22Rv1 (cell line): ENCODE data around the gene GREM2.

ENCODE experiments used
- H3K27ac ChIP-seq: fragments of 450-650 bp; 2 replicates; pipeline ENCODE4 v1.5.1; 2017
- CTCF ChIP-seq: fragments of 450-650 bp; IDR thresholded peaks from 2 replicates; pipeline ENCODE4 v1.5.1; 2017; ENCODE audit warnings: mild to moderate bottlenecking
- ZFX ChIP-seq: fragments of 450-650 bp; IDR thresholded peaks from 2 replicates; pipeline ENCODE4 v1.6.1; 2017; ENCODE audit warnings: antibody characterized with exemption, borderline replicate concordance

The GREM2 gene

DNA sequence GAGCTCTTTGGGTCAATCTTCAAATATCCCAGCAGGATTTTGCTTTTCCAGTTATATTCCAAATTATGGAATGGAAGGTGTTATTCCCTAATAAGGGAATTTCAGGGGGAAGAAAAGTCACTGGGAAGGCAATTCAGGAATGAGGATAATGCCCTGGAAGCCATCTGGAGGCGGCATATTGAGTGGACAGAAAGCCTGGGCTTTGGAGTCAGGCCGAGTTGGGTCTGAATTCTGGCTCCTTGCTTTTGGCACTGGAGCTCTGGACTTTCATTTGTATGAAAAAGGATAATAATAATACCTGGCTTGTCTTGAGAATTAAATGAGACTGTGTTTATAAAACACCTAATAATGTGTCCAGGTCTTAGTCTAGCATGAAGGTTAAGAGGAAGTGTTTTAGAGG lies 16.5 kb downstream of the GREM2 start:
- H3K27ac ChIP-seq, result no peak overlapping the region
- TF ChIP-seq ZFX, result no peak

GRCh38 chr1:240591564-240591963 lies 20.4 kb downstream of the GREM2 start:
- H3K27ac ChIP-seq, result no peak overlapping the region
- TF ChIP-seq CTCF (no peak), ZFX (no peak)

GRCh38 chr1:240591078-240591477 lies 20.9 kb downstream of the GREM2 start:
- no peak for TF ChIP-seq CTCF
- TF ChIP-seq ZFX, result no peak

GRCh38 chr1:240589585-240590110 lies 22.3 kb downstream of the GREM2 start:
- no peak for TF ChIP-seq ZFX
- no peak for TF ChIP-seq CTCF
- no peak overlapping the region for H3K27ac ChIP-seq

More at GRCh38 chr1:240591078-240591477, 20.9 kb downstream of the GREM2 start:
- no peak overlapping the region for H3K27ac ChIP-seq

DNA sequence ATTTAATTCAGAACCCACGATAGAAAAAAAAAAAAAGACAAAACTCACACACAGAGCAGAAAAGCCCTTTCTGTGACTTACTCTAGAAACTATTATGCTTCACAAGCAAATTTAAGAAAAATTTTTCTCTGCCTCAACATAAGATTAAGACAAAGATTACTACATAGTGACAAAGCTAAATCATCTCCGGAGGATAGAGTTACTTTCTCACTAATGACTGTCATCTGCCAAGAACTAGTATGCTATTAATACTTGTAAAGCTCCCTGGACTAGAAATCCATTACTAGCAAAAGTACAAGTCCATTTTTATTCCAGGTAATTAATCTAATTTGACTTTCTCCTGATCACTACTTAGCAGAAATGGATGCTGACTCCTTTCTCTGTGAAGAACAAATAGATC lies 25.9 kb downstream of the GREM2 start:
- TF ChIP-seq CTCF (no peak), ZFX (no peak)

GRCh38 chr1:240582953-240583352 lies 29.0 kb downstream of the GREM2 start:
- TF ChIP-seq CTCF (no peak), ZFX (no peak)
- H3K27ac ChIP-seq, result no peak overlapping the region

More for the DNA sequence above, 25.9 kb downstream of the GREM2 start:
- no peak overlapping the region for H3K27ac ChIP-seq

DNA sequence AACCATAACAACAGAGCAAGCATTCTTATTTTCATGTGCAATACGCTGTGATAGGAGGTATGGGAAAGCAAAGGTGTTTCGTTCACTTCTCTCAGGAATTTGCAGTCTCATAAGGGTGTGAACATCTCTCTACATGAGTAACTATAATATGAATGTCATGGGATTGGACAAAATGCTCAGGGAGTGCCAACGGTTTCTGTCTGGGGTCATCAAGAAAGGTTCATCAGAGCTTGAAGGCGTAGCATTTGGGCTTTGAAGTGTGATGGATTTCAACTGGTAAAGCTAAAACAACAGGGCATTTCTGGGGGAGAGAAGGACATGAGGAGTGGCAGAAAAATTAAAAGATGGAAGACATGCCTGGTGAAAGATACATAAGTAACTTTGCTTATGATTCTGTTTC lies 32.4 kb downstream of the GREM2 start:
- TF ChIP-seq CTCF, result no peak
- TF ChIP-seq ZFX, result no peak
- no peak overlapping the region for H3K27ac ChIP-seq

- no peak overlapping the region for H3K27ac ChIP-seq
- TF ChIP-seq ZFX (no peak), CTCF (no peak)
Observed at GRCh38 chr1:240577095-240577494, 34.9 kb downstream of the GREM2 start.
